Measurements from ENCODE around the gene FBXO10.

DNA sequence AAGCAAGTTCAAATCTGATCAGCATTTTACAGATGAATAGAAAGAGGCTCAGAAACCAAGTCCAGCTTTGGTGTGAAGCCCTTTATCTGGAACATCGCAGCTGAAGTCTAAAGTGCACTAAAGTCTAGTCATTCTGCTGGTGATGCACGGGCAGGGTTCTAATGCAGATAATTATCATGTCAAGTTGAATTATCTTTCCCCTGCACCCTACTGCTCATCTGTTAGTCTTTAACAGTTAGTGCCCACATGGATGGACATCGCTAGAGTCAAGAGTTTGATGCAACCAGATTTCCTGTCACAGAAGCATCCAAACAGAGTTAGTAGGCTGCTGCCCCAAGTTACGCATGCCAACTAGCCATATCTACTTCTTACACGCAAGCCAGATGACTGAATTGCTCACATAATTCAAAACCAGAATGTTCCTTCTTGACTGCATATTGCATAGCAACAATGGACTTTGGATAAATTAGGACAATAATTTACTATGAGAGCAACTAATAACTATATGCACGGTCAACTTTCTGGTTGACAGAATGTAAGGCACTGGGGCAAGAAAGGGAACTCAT, 17.8 kb upstream of the FBXO10 start:
- no peak for TF ChIP-seq POLR2AphosphoS5 (IDR thresholded peaks at IDR 0.05)
- TF ChIP-seq, protein P1, sequence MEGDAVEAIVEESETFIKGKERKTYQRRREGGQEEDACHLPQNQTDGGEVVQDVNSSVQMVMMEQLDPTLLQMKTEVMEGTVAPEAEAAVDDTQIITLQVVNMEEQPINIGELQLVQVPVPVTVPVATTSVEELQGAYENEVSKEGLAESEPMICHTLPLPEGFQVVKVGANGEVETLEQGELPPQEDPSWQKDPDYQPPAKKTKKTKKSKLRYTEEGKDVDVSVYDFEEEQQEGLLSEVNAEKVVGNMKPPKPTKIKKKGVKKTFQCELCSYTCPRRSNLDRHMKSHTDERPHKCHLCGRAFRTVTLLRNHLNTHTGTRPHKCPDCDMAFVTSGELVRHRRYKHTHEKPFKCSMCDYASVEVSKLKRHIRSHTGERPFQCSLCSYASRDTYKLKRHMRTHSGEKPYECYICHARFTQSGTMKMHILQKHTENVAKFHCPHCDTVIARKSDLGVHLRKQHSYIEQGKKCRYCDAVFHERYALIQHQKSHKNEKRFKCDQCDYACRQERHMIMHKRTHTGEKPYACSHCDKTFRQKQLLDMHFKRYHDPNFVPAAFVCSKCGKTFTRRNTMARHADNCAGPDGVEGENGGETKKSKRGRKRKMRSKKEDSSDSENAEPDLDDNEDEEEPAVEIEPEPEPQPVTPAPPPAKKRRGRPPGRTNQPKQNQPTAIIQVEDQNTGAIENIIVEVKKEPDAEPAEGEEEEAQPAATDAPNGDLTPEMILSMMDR (IDR thresholded peaks at IDR 0.05): no peak
- no peak for TF ChIP-seq EP300 (IDR thresholded peaks at IDR 0.05; ENCODE audit: low read depth)
- no peak for TF ChIP-seq POLR2A (IDR thresholded peaks at IDR 0.05)
